AG09319 (cell line): ENCODE measurements around the gene TMEM116.
"Not testable (repeated sequence)": the region's sequence is repeated elsewhere in the genome, so short reads cannot be mapped to it uniquely, and the experiment has no call there.

Experiments
- DNase-seq: peaks from one replicate; pipeline ENCODE4 v3.0.0-alpha.2; 2010; ENCODE audit warnings: low read depth; ENCODE audit errors: extremely low read depth
- TF ChIP-seq, protein P1 (sequence below): IDR thresholded peaks from 2 replicates; pipeline ENCODE4 v1.5.1; 2011; ENCODE audit warnings: low read depth, mild to moderate bottlenecking, inconsistent platforms, low read length, moderate library complexity

Gene TMEM116

DNA sequence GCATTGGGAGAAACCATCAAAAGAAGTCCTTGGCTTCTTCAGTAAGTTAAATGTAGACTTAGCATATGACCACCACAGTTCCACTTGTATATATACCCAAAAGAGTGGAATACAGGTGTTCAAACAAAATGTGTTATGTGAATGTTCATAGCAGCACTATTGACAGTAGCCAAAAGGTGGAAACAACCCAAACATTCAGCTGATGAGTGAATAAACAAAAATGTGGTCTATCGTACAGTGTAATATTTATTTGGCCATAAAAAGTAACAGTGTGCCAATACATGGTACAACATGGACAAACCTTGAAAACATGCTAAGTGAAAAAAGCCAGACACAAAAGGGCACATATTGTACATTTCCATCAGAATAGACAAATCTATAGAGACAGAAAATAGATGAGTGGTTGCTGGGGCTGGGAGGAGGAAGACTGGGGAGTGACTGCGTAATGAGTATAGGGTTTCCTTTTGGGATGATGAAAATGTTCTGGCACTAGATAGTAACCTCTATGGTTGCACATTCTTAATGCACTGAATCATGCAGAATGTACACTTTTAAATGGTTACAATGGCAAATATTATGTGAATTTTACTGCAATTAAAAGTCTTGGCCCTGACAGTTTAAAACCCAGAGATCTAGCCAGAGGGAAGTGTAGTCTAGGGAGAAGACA, 5.7 kb upstream of the TMEM116 start:
- no peak for DNase-seq

DNA sequence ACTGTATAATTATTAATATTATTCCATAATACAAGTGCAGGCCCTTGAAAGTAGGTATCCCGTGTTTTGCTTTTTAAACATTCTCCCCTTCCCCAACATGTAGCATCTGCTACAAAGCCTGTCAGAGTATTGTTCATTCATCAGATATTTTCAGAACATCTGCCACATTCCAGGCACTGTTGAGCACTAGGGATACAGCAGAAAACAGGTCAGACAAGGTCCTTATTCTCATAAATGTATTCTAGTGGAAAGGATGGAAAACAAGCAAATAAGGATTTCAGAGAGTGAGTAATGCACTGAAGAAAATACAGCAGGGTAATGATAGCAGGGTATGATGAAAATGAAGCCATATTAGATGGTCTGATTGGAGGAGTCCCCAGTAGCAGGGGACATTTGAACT, 4.1 kb upstream of the TMEM116 start:
- TF ChIP-seq, protein P1, sequence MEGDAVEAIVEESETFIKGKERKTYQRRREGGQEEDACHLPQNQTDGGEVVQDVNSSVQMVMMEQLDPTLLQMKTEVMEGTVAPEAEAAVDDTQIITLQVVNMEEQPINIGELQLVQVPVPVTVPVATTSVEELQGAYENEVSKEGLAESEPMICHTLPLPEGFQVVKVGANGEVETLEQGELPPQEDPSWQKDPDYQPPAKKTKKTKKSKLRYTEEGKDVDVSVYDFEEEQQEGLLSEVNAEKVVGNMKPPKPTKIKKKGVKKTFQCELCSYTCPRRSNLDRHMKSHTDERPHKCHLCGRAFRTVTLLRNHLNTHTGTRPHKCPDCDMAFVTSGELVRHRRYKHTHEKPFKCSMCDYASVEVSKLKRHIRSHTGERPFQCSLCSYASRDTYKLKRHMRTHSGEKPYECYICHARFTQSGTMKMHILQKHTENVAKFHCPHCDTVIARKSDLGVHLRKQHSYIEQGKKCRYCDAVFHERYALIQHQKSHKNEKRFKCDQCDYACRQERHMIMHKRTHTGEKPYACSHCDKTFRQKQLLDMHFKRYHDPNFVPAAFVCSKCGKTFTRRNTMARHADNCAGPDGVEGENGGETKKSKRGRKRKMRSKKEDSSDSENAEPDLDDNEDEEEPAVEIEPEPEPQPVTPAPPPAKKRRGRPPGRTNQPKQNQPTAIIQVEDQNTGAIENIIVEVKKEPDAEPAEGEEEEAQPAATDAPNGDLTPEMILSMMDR = no peak
- no peak for DNase-seq

More for the DNA sequence above, 5.7 kb upstream of the TMEM116 start:
- TF ChIP-seq, protein P1 = no peak

DNA sequence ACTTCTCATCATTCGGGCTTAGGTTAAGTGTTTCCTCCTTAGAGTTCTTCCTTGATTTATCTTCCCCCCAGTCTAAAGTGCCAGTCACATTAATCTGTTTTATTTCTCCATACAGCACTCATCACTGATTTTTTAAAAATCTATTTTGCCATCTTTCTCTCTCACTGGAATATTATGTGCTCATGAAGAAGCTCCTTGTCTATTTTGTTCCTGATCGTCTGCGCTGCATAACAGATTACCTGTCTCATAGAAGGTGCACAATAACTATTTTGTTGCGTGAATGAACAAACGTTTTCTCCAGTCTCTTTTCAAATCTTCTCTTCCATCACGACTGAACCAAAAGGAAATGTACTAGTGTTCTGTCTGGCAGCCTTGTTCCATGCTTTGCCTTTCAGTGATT, 3.0 kb upstream of the TMEM116 start:
- no peak for DNase-seq
- TF ChIP-seq, protein P1 = no peak

DNA sequence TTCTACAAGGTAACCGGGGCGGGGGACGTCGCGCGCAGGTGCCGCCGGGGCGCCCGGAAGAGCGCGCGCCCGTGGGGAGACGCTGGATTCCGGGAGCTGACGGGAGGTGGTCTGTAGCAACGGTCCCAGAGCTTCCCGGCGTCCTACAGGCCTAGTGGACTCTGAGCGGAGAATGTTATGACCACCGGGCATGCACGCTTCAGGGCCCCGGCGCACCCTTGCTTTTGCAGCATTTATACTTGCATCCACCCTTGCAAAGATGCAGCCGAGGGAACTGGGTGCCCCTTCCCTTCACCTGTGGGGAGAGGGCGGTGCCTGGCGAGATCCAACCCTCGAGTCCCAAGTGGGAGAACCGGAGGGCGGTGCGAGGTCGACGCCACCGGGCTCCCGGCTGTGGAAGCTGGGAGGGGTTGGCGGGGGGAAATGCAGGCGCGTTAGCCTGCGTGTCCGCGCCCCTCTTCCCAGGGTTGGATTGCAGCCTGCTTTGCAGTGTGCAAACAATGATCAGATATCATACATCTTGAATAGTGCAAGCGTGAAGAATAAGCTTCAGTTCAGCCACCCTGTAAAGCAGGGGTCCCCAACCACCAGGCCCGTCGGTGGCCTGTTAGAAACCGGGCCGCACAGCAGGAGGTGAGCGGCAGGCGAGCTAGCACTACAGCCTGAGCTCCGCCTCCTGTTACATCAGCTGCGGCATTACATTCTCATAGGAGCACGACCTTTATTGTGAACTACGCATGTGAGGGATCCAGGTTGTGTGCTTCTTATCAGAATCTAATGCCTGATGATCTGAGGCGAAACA, 837 bp upstream of the TMEM116 start:
- no peak for DNase-seq
- TF ChIP-seq, protein P1 = no peak

DNA sequence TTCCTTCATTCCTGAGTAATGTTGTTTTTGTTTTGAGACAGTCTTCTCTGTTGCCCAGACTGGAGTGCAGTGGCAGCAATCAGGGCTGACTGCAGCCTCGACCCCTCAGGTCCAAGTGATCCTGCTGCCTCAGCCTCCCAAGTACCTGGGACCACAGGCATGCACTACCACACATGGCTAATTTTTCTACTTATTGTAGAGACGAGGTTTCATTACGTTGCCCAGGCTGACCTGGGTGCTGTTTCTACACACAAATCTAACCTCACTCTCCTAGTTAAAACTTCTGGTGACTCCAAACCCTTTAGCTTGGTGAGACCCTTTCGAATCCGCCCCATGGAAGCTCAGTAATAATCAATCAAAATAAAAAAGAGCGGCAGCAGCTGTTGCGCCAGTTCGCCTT, 1.3 kb downstream of the TMEM116 start:
- DNase-seq = no peak
- TF ChIP-seq, protein P1 = no peak

DNA sequence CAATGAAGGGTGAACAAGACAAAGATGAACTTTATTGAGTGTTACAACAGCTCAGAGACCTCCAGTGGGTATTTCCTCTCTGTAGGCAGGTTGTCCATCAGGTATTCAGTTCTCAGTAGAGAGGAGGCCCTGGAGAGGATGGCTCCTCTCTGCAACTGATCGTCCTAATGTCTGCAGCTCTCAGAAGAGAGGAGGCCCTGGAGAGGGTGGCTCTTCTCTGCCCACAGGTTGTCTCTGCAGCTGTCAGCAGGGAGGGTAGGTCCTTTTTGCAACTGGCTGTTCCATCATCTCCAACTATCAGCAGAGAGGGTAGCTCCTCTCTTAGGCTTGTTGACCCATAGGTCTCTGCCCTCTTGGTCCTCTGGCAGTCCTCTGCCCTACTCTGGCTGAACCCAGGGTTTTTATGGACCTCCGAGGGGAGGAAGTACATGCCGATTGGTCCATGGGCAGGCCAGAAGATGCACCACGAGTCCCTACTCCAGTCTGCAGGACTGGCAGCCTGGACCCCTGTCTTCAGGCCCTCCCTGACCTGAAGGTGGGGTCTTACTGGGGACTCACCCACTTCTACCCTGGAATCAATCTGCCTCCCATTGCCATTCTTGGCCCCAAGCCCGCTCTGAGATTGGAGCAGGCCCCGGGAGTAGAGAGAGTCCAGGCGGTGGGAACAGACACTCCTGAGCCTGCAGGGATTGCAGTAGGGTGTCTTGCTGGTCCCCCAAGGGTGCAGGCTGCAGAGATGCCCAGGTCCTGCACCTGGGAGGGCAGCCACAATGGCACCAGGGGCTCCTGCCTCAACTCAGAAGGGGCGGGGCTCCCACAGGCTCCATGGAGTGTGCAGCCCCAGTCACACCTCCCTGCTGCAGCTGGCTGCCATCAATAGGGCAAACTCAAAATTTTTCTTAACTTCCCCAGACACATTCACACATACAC, 2.3 kb downstream of the TMEM116 start:
- DNase-seq = no peak
- TF ChIP-seq, protein P1 = no peak

DNA sequence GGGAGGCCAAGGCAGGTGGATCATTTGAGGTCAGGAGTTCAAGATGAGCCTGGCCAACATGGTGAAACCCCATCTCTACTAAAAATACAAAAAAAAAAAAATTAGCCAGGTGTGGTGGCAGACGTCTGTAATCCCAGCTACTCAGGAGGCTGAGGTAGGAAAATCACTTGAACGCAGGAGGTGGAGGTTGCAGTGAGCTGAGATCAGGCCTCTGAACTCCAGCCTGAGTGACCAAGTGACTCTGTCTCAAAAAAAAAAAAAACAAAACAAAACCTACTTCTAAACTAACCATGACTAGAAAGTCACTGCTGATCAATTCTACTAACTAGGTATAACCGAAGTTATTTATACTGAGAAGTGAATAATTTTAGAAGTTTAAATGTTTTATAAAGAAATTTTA, 3.4 kb downstream of the TMEM116 start:
- DNase-seq = not testable (repeated sequence)
